ENCODE measurements around the gene SPRR2D. TPM values are rescaled to one million over a fixed set of nuclear protein-coding genes. Genes with fewer than 3 reads are reported as not detected.

SPRR2D gene
- total RNA-seq, result not detected

- Histone ChIP-seq H3K9me3 (no peaks in the 10 kb centered on the region), H3K36me3 (no peaks in the 10 kb centered on the region), H3K27me3 (no peaks in the 10 kb centered on the region), H3K27ac (no peak within 1 kb of the TSS), H3K4me1 (no peaks in the 10 kb centered on the region), H3K4me3 (no peak within 1 kb of the TSS)
- DNase-seq (ENCODE audit: low spot score in 2 of 2), result no peak
- intact Hi-C loops (cut with DNase I; ENCODE audit: low total_unique reads), result no loop called here
- TF ChIP-seq POLR2AphosphoS5 (IDR thresholded peaks at IDR 0.05), result no peak
- TF ChIP-seq, protein P1, sequence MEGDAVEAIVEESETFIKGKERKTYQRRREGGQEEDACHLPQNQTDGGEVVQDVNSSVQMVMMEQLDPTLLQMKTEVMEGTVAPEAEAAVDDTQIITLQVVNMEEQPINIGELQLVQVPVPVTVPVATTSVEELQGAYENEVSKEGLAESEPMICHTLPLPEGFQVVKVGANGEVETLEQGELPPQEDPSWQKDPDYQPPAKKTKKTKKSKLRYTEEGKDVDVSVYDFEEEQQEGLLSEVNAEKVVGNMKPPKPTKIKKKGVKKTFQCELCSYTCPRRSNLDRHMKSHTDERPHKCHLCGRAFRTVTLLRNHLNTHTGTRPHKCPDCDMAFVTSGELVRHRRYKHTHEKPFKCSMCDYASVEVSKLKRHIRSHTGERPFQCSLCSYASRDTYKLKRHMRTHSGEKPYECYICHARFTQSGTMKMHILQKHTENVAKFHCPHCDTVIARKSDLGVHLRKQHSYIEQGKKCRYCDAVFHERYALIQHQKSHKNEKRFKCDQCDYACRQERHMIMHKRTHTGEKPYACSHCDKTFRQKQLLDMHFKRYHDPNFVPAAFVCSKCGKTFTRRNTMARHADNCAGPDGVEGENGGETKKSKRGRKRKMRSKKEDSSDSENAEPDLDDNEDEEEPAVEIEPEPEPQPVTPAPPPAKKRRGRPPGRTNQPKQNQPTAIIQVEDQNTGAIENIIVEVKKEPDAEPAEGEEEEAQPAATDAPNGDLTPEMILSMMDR (IDR thresholded peaks at IDR 0.05), result no peak
These were observed at the start of gene SPRR2D for GRCh38 chr1:153040950-153041631. Gene SPRR2D (minus strand): TSS chr1:153041120. CDS start chr1:153040346, 774 bp downstream.

DNA sequence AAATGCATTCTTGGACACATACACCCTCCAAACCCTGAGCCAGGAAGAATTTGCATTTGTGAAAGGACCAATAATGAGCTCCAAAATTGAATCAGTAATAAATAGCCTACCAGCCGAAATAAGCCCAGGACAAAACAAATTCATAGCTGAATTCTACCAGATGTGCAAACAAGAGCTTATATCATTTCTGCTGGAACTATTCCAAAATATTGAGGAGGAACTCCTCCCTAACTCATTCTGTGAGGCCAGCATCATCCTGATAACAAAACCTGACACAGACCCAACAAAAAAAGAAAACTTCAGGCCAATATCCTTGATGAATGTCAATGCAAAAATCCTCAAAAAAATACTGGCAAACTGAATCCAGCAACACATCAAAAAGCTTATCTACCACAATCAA lies 46.7 kb upstream of the SPRR2D start:
- no peak overlapping the region for H3K27ac ChIP-seq

GRCh38 chr1:153081736-153082135 lies 40.8 kb upstream of the SPRR2D start:
- intact Hi-C loops (cut with DNase I; ENCODE audit: low total_unique reads), result no loop called here
- Histone ChIP-seq H3K4me3 (no peak overlapping the region), H3K4me1 (no peaks in the 10 kb centered on the region), H3K27me3 (no peaks in the 10 kb centered on the region), H3K27ac (no peak overlapping the region), H3K36me3 (no peaks in the 10 kb centered on the region), H3K9me3 (peaks cover 0 to 10% of the 10 kb centered on the region in 2 donors)
- DNase-seq (ENCODE audit: low spot score in 2 of 2), result no peak
- TF ChIP-seq, protein P1 (IDR thresholded peaks at IDR 0.05), result no peak
- TF ChIP-seq POLR2A (IDR thresholded peaks at IDR 0.05), result no peak
- TF ChIP-seq POLR2AphosphoS5 (IDR thresholded peaks at IDR 0.05), result no peak

More for the DNA sequence above, 46.7 kb upstream of the SPRR2D start:
- TF ChIP-seq, protein P1 (IDR thresholded peaks at IDR 0.05), result no peak
- no peak for TF ChIP-seq POLR2A (IDR thresholded peaks at IDR 0.05)
- no peak for TF ChIP-seq POLR2AphosphoS5 (IDR thresholded peaks at IDR 0.05)
- Histone ChIP-seq H3K9me3 (no peaks in the 10 kb centered on the region), H3K27me3 (no peaks in the 10 kb centered on the region), H3K36me3 (no peaks in the 10 kb centered on the region), H3K4me3 (no peak overlapping the region), H3K4me1 (no peaks in the 10 kb centered on the region)
- intact Hi-C loops (cut with DNase I; ENCODE audit: low total_unique reads), result no loop called here
- no peak for DNase-seq (ENCODE audit: low spot score in 2 of 2)

DNA sequence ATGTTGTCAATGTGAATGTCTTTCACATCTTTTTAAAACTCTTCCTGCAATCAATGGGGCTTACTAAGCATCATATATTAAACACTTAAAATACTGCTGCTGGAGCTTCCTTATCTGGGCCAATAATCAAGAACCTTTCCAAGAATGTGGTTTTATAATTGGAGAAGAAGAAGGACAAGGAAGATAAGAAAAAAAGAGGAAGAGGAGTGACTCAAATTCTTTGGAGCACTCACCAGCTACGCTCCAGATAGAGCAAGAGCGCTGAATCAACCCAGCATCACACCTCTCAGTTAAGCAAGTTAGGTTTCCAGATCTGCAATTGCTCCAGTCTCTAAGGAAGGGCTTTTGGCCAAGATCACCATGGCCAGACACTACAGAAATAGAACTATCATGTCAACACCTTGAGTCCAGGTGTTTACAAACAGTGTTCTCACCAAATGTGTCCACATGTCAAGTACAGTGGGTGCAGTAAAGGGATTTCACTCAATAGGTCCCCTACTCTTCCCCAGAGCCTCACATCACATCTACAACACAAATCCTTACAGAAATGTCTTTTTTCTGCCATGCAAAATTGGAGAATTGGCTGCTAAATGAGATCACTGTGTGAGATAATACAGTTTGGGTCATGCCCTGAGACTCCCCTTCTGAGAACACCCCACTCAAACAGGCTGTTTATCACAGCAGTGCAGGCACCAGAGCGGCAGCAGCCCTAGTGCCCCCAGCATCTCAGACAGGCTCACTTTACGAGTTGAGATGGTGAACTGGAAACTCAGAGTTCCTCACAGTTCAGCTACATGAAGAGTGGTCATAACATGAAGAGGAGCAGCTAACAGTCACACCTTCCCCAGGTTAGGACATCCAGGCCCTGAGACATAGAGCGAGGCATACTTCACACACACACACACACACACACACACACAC lies 32.1 kb upstream of the SPRR2D start:
- Histone ChIP-seq H3K4me1 (no peaks in the 10 kb centered on the region), H3K36me3 (no peaks in the 10 kb centered on the region), H3K27me3 (no peaks in the 10 kb centered on the region), H3K9me3 (no peaks in the 10 kb centered on the region), H3K27ac (no peak overlapping the region), H3K4me3 (no peak overlapping the region)
- DNase-seq (ENCODE audit: low spot score in 2 of 2), result no peak
- TF ChIP-seq POLR2A (IDR thresholded peaks at IDR 0.05) (no peak), POLR2AphosphoS5 (IDR thresholded peaks at IDR 0.05) (no peak)
- TF ChIP-seq, protein P1 (IDR thresholded peaks at IDR 0.05), result no peak
- intact Hi-C loops (cut with DNase I; ENCODE audit: low total_unique reads), result no loop called here

- no peak for DNase-seq (ENCODE audit: low spot score in 2 of 2)
- no peak within 1 kb of the TSS for H3K4me3 ChIP-seq
- TF ChIP-seq POLR2AphosphoS5 (IDR thresholded peaks at IDR 0.05) (no peak), POLR2A (IDR thresholded peaks at IDR 0.05) (no peak)
- TF ChIP-seq, protein P1 (IDR thresholded peaks at IDR 0.05), result no peak
- H3K27ac ChIP-seq, result no peak within 1 kb of the TSS
- intact Hi-C loops (cut with DNase I; ENCODE audit: low total_unique reads), result no loop called here
- no peaks in the 10 kb centered on the region for H3K9me3 ChIP-seq
- H3K27me3 ChIP-seq, result no peaks in the 10 kb centered on the region
- no peaks in the 10 kb centered on the region for H3K4me1 ChIP-seq
- no peaks in the 10 kb centered on the region for H3K36me3 ChIP-seq
These were observed 30.6 kb upstream of the SPRR2D start, which contains the start of gene SPRR2B for GRCh38 chr1:153071511-153071910. Gene SPRR2B (minus strand): TSS chr1:153071611. CDS start chr1:153070839, 772 bp downstream.
